Kidney capillary endothelial cell (primary cell): Measurements from ENCODE around the gene DACT2.
"Not testable (repeated sequence)": the region's sequence is repeated elsewhere in the genome, so short reads cannot be mapped to it uniquely, and the experiment has no call there.

ENCODE experiments used
- DNase-seq: peaks from one replicate; pipeline ENCODE4 v3.0.0-alpha.2; 2018; ENCODE audit warnings: low spot score

The DACT2 gene

GRCh38 chr6:168326294-168327261, 7.0 kb upstream of the DACT2 start:
- no peak for DNase-seq

- no peak for DNase-seq
Measured at GRCh38 chr6:168322966-168323365, 3.4 kb upstream of the DACT2 start.

- no peak for DNase-seq
Measured at GRCh38 chr6:168320634-168321033, 1.1 kb upstream of the DACT2 start.

GRCh38 chr6:168318579-168319278, 848 bp downstream of the DACT2 start:
- no peak for DNase-seq

GRCh38 chr6:168318090-168318489, 1.5 kb downstream of the DACT2 start:
- DNase-seq, result no peak

- no peak for DNase-seq
Measured at GRCh38 chr6:168315596-168315995, 4.0 kb downstream of the DACT2 start.

GRCh38 chr6:168314948-168315347, 4.6 kb downstream of the DACT2 start:
- DNase-seq, result no peak

GRCh38 chr6:168314021-168314420, 5.6 kb downstream of the DACT2 start:
- no peak for DNase-seq

- DNase-seq, result no peak
Measured at GRCh38 chr6:168313431-168314011, 6.1 kb downstream of the DACT2 start.

GRCh38 chr6:168312125-168312507, 7.5 kb downstream of the DACT2 start:
- DNase-seq, result not testable (repeated sequence)

GRCh38 chr6:168311410-168312124, 8.0 kb downstream of the DACT2 start:
- no peak for DNase-seq

- no peak for DNase-seq
Measured at GRCh38 chr6:168310945-168311344, 8.6 kb downstream of the DACT2 start.

GRCh38 chr6:168310403-168310802, 9.2 kb downstream of the DACT2 start:
- no peak for DNase-seq

- DNase-seq, result no peak
Measured at GRCh38 chr6:168309997-168310396, 9.6 kb downstream of the DACT2 start.

- DNase-seq, result no peak
Measured at GRCh38 chr6:168309183-168309582, 10.4 kb downstream of the DACT2 start.

- DNase-seq, result no peak
Measured at GRCh38 chr6:168308390-168309144, 11.0 kb downstream of the DACT2 start.

GRCh38 chr6:168307695-168308021, 11.9 kb downstream of the DACT2 start:
- DNase-seq, result no peak

- DNase-seq, result no peak
Measured at GRCh38 chr6:168307015-168307694, 12.4 kb downstream of the DACT2 start.

GRCh38 chr6:168305863-168306262, 13.7 kb downstream of the DACT2 start:
- no peak for DNase-seq

- no peak for DNase-seq
Measured at GRCh38 chr6:168305096-168305749, 14.4 kb downstream of the DACT2 start.

GRCh38 chr6:168304752-168305015, 14.9 kb downstream of the DACT2 start:
- DNase-seq, result no peak
